Activated CD4-positive, CD25-positive, alpha-beta regulatory T cell treated with anti-CD3 and anti-CD28 coated beads, Interleukin-2, amount 50 U/mL, for 72 hours (primary cell): ENCODE data around the gene MVD.
"Not testable (repeated sequence)": the region's sequence is repeated elsewhere in the genome, so short reads cannot be mapped to it uniquely, and the experiment has no call there.

ENCODE experiments used
- DNase-seq: peaks from one replicate; pipeline ENCODE4 v3.0.0; 2021

MVD gene

GRCh38 chr16:88681084-88681680, 18.3 kb upstream of the MVD start:
- no peak for DNase-seq

GRCh38 chr16:88680554-88681083, 17.7 kb upstream of the MVD start:
- no peak for DNase-seq

- no peak for DNase-seq
Observed at GRCh38 chr16:88678224-88678979, 15.5 kb upstream of the MVD start.

- no peak for DNase-seq
Observed at GRCh38 chr16:88677721-88678120, 14.8 kb upstream of the MVD start.

- DNase-seq = no peak
Observed at GRCh38 chr16:88676502-88677242, 13.8 kb upstream of the MVD start.

GRCh38 chr16:88673716-88674379, 11.0 kb upstream of the MVD start:
- no peak for DNase-seq

GRCh38 chr16:88672776-88673175, 9.9 kb upstream of the MVD start:
- DNase-seq = no peak

- no peak for DNase-seq
Observed at GRCh38 chr16:88671806-88672205, 8.9 kb upstream of the MVD start.

- DNase-seq = no peak
Observed at GRCh38 chr16:88669980-88670379, 7.1 kb upstream of the MVD start.

GRCh38 chr16:88669493-88669892, 6.6 kb upstream of the MVD start:
- DNase-seq = not testable (repeated sequence)

GRCh38 chr16:88667461-88667860, 4.6 kb upstream of the MVD start:
- DNase-seq = no peak

- no peak for DNase-seq
Observed at GRCh38 chr16:88665570-88665969, 2.7 kb upstream of the MVD start.

GRCh38 chr16:88665148-88665547, 2.3 kb upstream of the MVD start:
- DNase-seq = no peak

GRCh38 chr16:88662222-88662842, 559 bp downstream of the MVD start:
- no peak for DNase-seq

GRCh38 chr16:88661468-88661867, 1.4 kb downstream of the MVD start:
- no peak for DNase-seq

- DNase-seq = no peak
Observed at GRCh38 chr16:88659160-88659559, 3.7 kb downstream of the MVD start.

GRCh38 chr16:88658714-88659113, 4.2 kb downstream of the MVD start:
- DNase-seq = no peak

- DNase-seq = no peak
Observed at GRCh38 chr16:88657371-88657770, 5.5 kb downstream of the MVD start.

GRCh38 chr16:88656291-88656980, 6.5 kb downstream of the MVD start:
- no peak for DNase-seq

GRCh38 chr16:88655733-88656281, 7.1 kb downstream of the MVD start:
- no peak for DNase-seq

GRCh38 chr16:88655053-88655732, 7.7 kb downstream of the MVD start:
- DNase-seq = no peak
